Heart left ventricle (tissue), 16 donors: ENCODE measurements around the gene ORAI2. TPM values are rescaled to one million over a fixed set of nuclear protein-coding genes. Genes with fewer than 3 reads are reported as not detected.
"Not testable (repeated sequence)": the region's sequence is repeated elsewhere in the genome, so short reads cannot be mapped to it uniquely, and the experiment has no call there.

ENCODE experiments used
- ATAC-seq, 4 donors: fragments of 200-7000 bp; cut with Tn5 transposase; one replicate each; pipeline ENCODE4 v1.9.1; 2020 to 2022; ENCODE audit warnings: moderate library complexity in 4 of 4, mild to moderate bottlenecking in 3 of 4, moderate number of reproducible peaks in 1 of 4
- DNase-seq, 5 donors: peaks; one replicate each; pipeline ENCODE4 v3.0.0-alpha.2; 2020
- H3K27ac ChIP-seq, 12 donors: fragments of 200-600 bp; sonication (generic) in 4 of 12; one replicate each; pipeline versions ENCODE4 v1.5.0 to v1.8.0; 2016 to 2022; ENCODE audit warnings: mild to moderate bottlenecking in 2 of 12
- H3K27me3 ChIP-seq, 9 donors: fragments of 200-600 bp; sonication (generic) in 2 of 9; one replicate each; pipeline versions ENCODE4 v1.5.1 to v1.8.0; 2016 to 2022; ENCODE audit warnings: mild to moderate bottlenecking in 3 of 9
- H3K36me3 ChIP-seq, 9 donors: fragments of 200-600 bp; sonication (generic) in 2 of 9; one replicate each; pipeline versions ENCODE4 v1.5.0 to v1.8.0; 2018 to 2022; ENCODE audit warnings: mild to moderate bottlenecking in 2 of 9
- H3K4me1 ChIP-seq, 12 donors: fragments of 200-600 bp; sonication (generic) in 4 of 12; one replicate each; pipeline versions ENCODE4 v1.5.0 to v1.8.0; 2016 to 2022; ENCODE audit warnings: mild to moderate bottlenecking in 3 of 12
- H3K4me3 ChIP-seq, 12 donors: fragments of 200-600 bp; sonication (generic) in 4 of 12; one replicate each; pipeline versions ENCODE4 v1.5.0 to v1.8.0; 2017 to 2022; ENCODE audit warnings: mild to moderate bottlenecking in 9 of 12, moderate library complexity in 4 of 12
- H3K9me3 ChIP-seq, 12 donors: fragments of 200-600 bp; sonication (generic) in 4 of 12; one replicate each; pipeline versions ENCODE4 v1.5.0 to v1.8.0; 2016 to 2022; ENCODE audit warnings: mild to moderate bottlenecking in 1 of 12
- CTCF ChIP-seq, 12 donors: fragments of 200-600 bp; sonication (generic) in 4 of 12; IDR thresholded peaks; one replicate each; pipeline versions ENCODE4 v1.5.0 to v1.8.0; 2018 to 2022; ENCODE audit warnings: antibody characterized with exemption in 12 of 12, mild to moderate bottlenecking in 5 of 12
- POLR2A ChIP-seq, 2 donors: fragments of 450-650 bp; IDR thresholded peaks; one replicate each; pipeline ENCODE4 v1.6.1; 2017; ENCODE audit warnings: antibody characterized with exemption in 2 of 2, mild to moderate bottlenecking in 2 of 2, moderate library complexity in 2 of 2
- WGBS, 4 donors: extraction: QIAGEN DNeasy Blood & Tissue Kit in 2 of 4; methylation state at CpG; one replicate each; pipeline versions ENCODE4 v1.1.5 to v1.1.7; 2013 to 2018; 5-methylcytosine and 5-hydroxymethylcytosine counted together
- intact Hi-C, 10 donors: fragments of 100-400 bp; cut with DNase I; formaldehyde crosslinking; loops; one replicate each; pipeline versions ENCODE4 v1.11.1 to v1.14.2; 2022
- polyA plus RNA-seq, 2 donors: library from polyadenylated mRNA; stranded (reverse); fragments of 200-250 nt; gene quantifications; one replicate each; pipeline ENCODE4 v1.2.3, GENCODE V29; 2013
- total RNA-seq, 9 donors: library from RNA; depleted of rRNA in 2 of 9; stranded (reverse); fragments of >200 nt in 2 of 9; fragmentation: NEBNext Ultra II Directional in 3 of 9; extraction: Animal tissue kit (Norgen Biotek cat#: 25700) in 3 of 9; gene quantifications; one replicate each; pipeline versions ENCODE4 v1.1.0 to v1.2.4, GENCODE V29; 2016 to 2023
- donor health status: ischemic (EF 13 %, LVEDD 7.1; RV severe dilation, severe dysfunction).
- donor health status: healthy with polysubstance abuse.
- donor health status: DM: no; HTN: yes; CAD: no.
- donor health status: DM: no; HTN: no; CAD: no.
- donor health status: ischemic (EF 25% LVEDD 6.9; RV normal size, moderate dysfunction).
- donor health status: ischemic (EF 25% LVEDD 5.7; RV mildly dilated, moderate dysfunction).
- donor health status: healthy.
- donor health status: DM: yes; HTN: yes; CAD: no.
- donor health status: ischemic (EF 35%, LVEDD 5.7; RV mildly dilated, moderate dysfunction).
- donor health status: nonischemic (EF 11% LVEDD 7.7; RV severe dilation, severe dysfunction).
- donor health status: DM: yes; HTN: yes; CAD: no.
- donor health status: PGD.
- donor health status: ischemic (EF 29% LVEDD 5.4; RV normal size, mild dysfunction).
- donor health status: nonischemic (EF 23%, LVEDD 6.1; RV moderate dilation, normal function).

The ORAI2 gene
- total and polyA plus RNA-seq, 11 donors, result 1.1 to 22.0 (median 4.8) TPM

GRCh38 chr7:102403563-102403962, 29.8 kb upstream of the ORAI2 start:
- whole genome bisulfite sequencing, 4 donors, result 91 to 100% (median 97%) methylated on average over 3 of the region's 3 CpGs
- ATAC-seq (no peak), DNase-seq (no peak)
- TF ChIP-seq POLR2A (IDR thresholded peaks at IDR 0.05), result no peak
- TF ChIP-seq CTCF (IDR thresholded peaks at IDR 0.05), result no peak
- intact Hi-C loops, result loop anchor here in 1 of 10 donors (10.0 kb wide), 1 partner anchor 51 kb away; no protein-coding TSS in a partner anchor
- peaks cover 0 to 100% (median 100%) of the 10 kb centered on the region in 9 donors for H3K36me3 ChIP-seq
- peaks cover 0 to 11% (median 0%) of the 10 kb centered on the region in 12 donors for H3K4me1 ChIP-seq
- no peak overlapping the region for H3K27ac ChIP-seq
- H3K27me3 ChIP-seq, result no peaks in the 10 kb centered on the region
- H3K4me3 ChIP-seq, result no peak overlapping the region
- H3K9me3 ChIP-seq, result no peaks in the 10 kb centered on the region

GRCh38 chr7:102404005-102404861, 29.1 kb upstream of the ORAI2 start:
- H3K27me3 ChIP-seq, result no peaks in the 10 kb centered on the region
- H3K36me3 ChIP-seq, result peaks cover 0 to 100% (median 100%) of the 10 kb centered on the region in 9 donors
- 72 to 75% (median 74%) methylated on average over 15 of the region's 15 CpGs for WGBS, 4 donors
- TF ChIP-seq POLR2A (IDR thresholded peaks at IDR 0.05), result no peak
- peak; percentile 48 to 69 (median 58) for TF ChIP-seq CTCF (IDR thresholded peaks at IDR 0.05)
- no peaks in the 10 kb centered on the region for H3K9me3 ChIP-seq
- peak in 3 of 4 donors; percentile 84 to 90 (median 88) for ATAC-seq
- no peak overlapping the region for H3K4me3 ChIP-seq
- H3K27ac ChIP-seq, result no peak overlapping the region
- intact Hi-C loops, result loop anchor here in 1 of 10 donors (10.0 kb wide), 1 partner anchor 51 kb away; no protein-coding TSS in a partner anchor
- no peak for DNase-seq
- peaks cover 0 to 11% (median 0%) of the 10 kb centered on the region in 12 donors for H3K4me1 ChIP-seq

GRCh38 chr7:102404862-102405188, 28.6 kb upstream of the ORAI2 start:
- H3K27ac ChIP-seq, H3K27me3 ChIP-seq, H3K4me3 ChIP-seq, H3K9me3 ChIP-seq, ATAC-seq, DNase-seq: not testable (repeated sequence)
- H3K36me3 ChIP-seq, result peaks cover 0 to 100% (median 100%) of the 10 kb centered on the region in 9 donors
- peaks cover 0 to 11% (median 0%) of the 10 kb centered on the region in 12 donors for H3K4me1 ChIP-seq
- WGBS, 4 donors, result 89 to 97% (median 95%) methylated on average over 5 of the region's 5 CpGs
- peak in 1 of 12 donors; percentile 13 for TF ChIP-seq CTCF (IDR thresholded peaks at IDR 0.05)
- intact Hi-C loops, result loop anchor here in 1 of 10 donors (10.0 kb wide), 1 partner anchor 50 kb away; no protein-coding TSS in a partner anchor

- Histone ChIP-seq H3K36me3 (peaks cover 0 to 100% (median 94%) of the 10 kb centered on the region in 9 donors), H3K9me3 (peaks cover 0 to 8% (median 0%) of the 10 kb centered on the region in 12 donors), H3K27me3 (no peaks in the 10 kb centered on the region), H3K4me1 (peaks cover 0 to 11% (median 3%) of the 10 kb centered on the region in 12 donors), H3K27ac (no peak overlapping the region), H3K4me3 (no peak overlapping the region)
- 94 to 99% (median 94%) methylated on average over 6 of the region's 6 CpGs for WGBS, 4 donors
- TF ChIP-seq POLR2A (IDR thresholded peaks at IDR 0.05) (no peak), CTCF (IDR thresholded peaks at IDR 0.05) (no peak)
- DNase-seq (no peak), ATAC-seq (no peak)
- intact Hi-C loops, result loop anchor here in 1 of 10 donors (10.0 kb wide), 1 partner anchor 47 kb away; no protein-coding TSS in a partner anchor
Observed at GRCh38 chr7:102407910-102408309, 25.5 kb upstream of the ORAI2 start.

- WGBS, 4 donors, result 96 to 99% (median 97%) methylated on average over 6 of the region's 6 CpGs
- Histone ChIP-seq H3K36me3 (peaks cover 0 to 99% (median 88%) of the 10 kb centered on the region in 9 donors), H3K4me1 (peaks cover 0 to 11% (median 6%) of the 10 kb centered on the region in 12 donors)
- intact Hi-C loops, result loop anchor here in 1 of 10 donors (10.0 kb wide), 1 partner anchor 46 kb away; no protein-coding TSS in a partner anchor
- H3K27me3 ChIP-seq, DNase-seq, H3K9me3 ChIP-seq, ATAC-seq, H3K27ac ChIP-seq, H3K4me3 ChIP-seq: not testable (repeated sequence)
Observed at GRCh38 chr7:102408530-102408929, 24.8 kb upstream of the ORAI2 start.
